ENCODE results near the gene PRKD2.

GRCh38 chr19:46668662-46669061, 48.3 kb downstream of the PRKD2 start:
- TF ChIP-seq GABPB1 (CRISPR knock-in tag; IDR thresholded peaks at IDR 0.05) (no peak), CTCF (IDR thresholded peaks at IDR 0.05) (no peak), MAX (CRISPR knock-in tag; IDR thresholded peaks at IDR 0.05) (no peak), KAT7 (CRISPR knock-in tag; IDR thresholded peaks at IDR 0.05; ENCODE audit: borderline replicate concordance) (no peak), TCF7 (CRISPR knock-in tag; IDR thresholded peaks at IDR 0.05; ENCODE audit: low read depth) (no peak), ZSCAN18 (CRISPR knock-in tag; IDR thresholded peaks at IDR 0.05) (no peak), RELA (CRISPR knock-in tag; IDR thresholded peaks at IDR 0.05; ENCODE audit: borderline replicate concordance) (no peak), PRDM15 (CRISPR knock-in tag; IDR thresholded peaks at IDR 0.05) (no peak), ZNF138 (CRISPR knock-in tag; conservative IDR thresholded peaks at IDR 0.05) (no peak), ATF2 (CRISPR knock-in tag; IDR thresholded peaks at IDR 0.05; ENCODE audit: borderline replicate concordance, low read depth) (no peak), ERG (CRISPR knock-in tag; IDR thresholded peaks at IDR 0.05) (no peak), ATF3 (CRISPR knock-in tag; conservative IDR thresholded peaks at IDR 0.05) (no peak), TEAD4 (CRISPR knock-in tag; IDR thresholded peaks at IDR 0.05) (no peak)
